MCF 10A (cell line): ENCODE results near the gene GPN2. TPM values are rescaled to one million over a fixed set of nuclear protein-coding genes. Genes with fewer than 3 reads are reported as not detected.
A peak's percentile ranks its signal among the peaks of the same experiment; 100 is the strongest.

ENCODE experiments used
- BruUV-seq: library from RNA; stranded (reverse); fragments of 400-500 nt; replicated peaks from 2 replicates; lab custom pipeline; 2021; lab: Mats Ljungman, UMichigan
- CTCF ChIA-PET: fragments of 300-600 bp; sonication (Branson Sonifier 250); formaldehyde crosslinking; extraction: SDS; loops from one replicate; lab custom pipeline; 2021; ENCODE audit warnings: antibody characterized with exemption, inconsistent platforms; lab: Yijun Ruan, JAX
- POLR2A ChIA-PET: fragments of 300-600, 350-650 bp; sonication (Branson Sonifier 250); formaldehyde crosslinking; extraction: SDS; loops from one replicate; lab custom pipeline; 2020; ENCODE audit warnings: antibody characterized with exemption, inconsistent platforms; lab: Yijun Ruan, JAX
- DNase-seq: peaks from one replicate; pipeline ENCODE4 v3.0.0-alpha.2; 2018; ENCODE audit not compliant: unreplicated experiment
- H3K27ac Mint-ChIP-seq: one replicate; pipeline ENCODE4 v1.8.0; 2022; ENCODE audit warnings: mild to moderate bottlenecking, low read depth, mixed read lengths; ENCODE audit not compliant: unreplicated experiment
- H3K27me3 Mint-ChIP-seq: one replicate; pipeline ENCODE4 v1.8.0; 2022; ENCODE audit warnings: mixed read lengths; ENCODE audit not compliant: insufficient read depth, unreplicated experiment
- H3K36me3 Mint-ChIP-seq: one replicate; pipeline ENCODE4 v1.8.0; 2022; ENCODE audit warnings: mild to moderate bottlenecking, moderate library complexity, mixed read lengths; ENCODE audit not compliant: insufficient read depth, unreplicated experiment
- H3K4me1 Mint-ChIP-seq: one replicate; pipeline ENCODE4 v1.8.0; 2022; ENCODE audit warnings: mixed read lengths; ENCODE audit not compliant: insufficient read depth, unreplicated experiment
- H3K4me3 Mint-ChIP-seq: one replicate; pipeline ENCODE4 v1.8.0; 2022; ENCODE audit warnings: mild to moderate bottlenecking, moderate library complexity, mixed read lengths; ENCODE audit not compliant: unreplicated experiment
- H3K9me3 Mint-ChIP-seq: one replicate; pipeline ENCODE4 v1.8.0; 2022; ENCODE audit warnings: mixed read lengths; ENCODE audit not compliant: unreplicated experiment
- CTCF ChIP-seq: fragments of 200-600 bp; IDR thresholded peaks from one replicate; pipeline ENCODE4 v1.8.0; 2022; ENCODE audit warnings: antibody characterized with exemption, mild to moderate bottlenecking; ENCODE audit not compliant: unreplicated experiment
- intact Hi-C: fragments of 100-400 bp; cut with micrococcal nuclease; formaldehyde crosslinking; loops from 2 replicates; pipeline ENCODE4 v1.14.1; 2022
- total RNA-seq: library from RNA; stranded (reverse); gene quantifications from 2 replicates; pipeline ENCODE4 v1.2.3, GENCODE V29; 2022

Gene GPN2
- total RNA-seq, 1 experiment from 2014 or later = 39.7 TPM

- H3K27me3 Mint-ChIP-seq = no peaks in the 10 kb centered on the region
- DNase-seq = no peak
- H3K27ac Mint-ChIP-seq = no peak overlapping the region
- H3K4me3 Mint-ChIP-seq = no peak overlapping the region
- no peak for TF ChIP-seq CTCF
- H3K9me3 Mint-ChIP-seq = no peaks in the 10 kb centered on the region
- intact Hi-C loops = no loop called here
- peaks cover 55% of the 10 kb centered on the region for H3K36me3 Mint-ChIP-seq
- CTCF ChIA-PET = interaction anchor here (0.7 to 1.3 kb wide), 2 partner anchors 37 to 50 kb away, joined by 3 read pairs; no protein-coding TSS in a partner anchor
- POLR2A ChIA-PET = interaction anchor here (1.2 to 1.8 kb wide), 2 partner anchors 9 to 15 kb away, joined by 3 to 5 read pairs; partner anchors contain the start of gene NUDC
- H3K4me1 Mint-ChIP-seq = no peaks in the 10 kb centered on the region
- no TSS peak for BruUV-seq
Observed at GRCh38 chr1:26936823-26937222, 46.7 kb upstream of the GPN2 start.

- no TSS peak for BruUV-seq
- no peak overlapping the region for H3K27ac Mint-ChIP-seq
- H3K4me3 Mint-ChIP-seq = no peak overlapping the region
- DNase-seq = no peak
- ChIA-PET CTCF (interaction anchor here (0.5 kb wide), 1 partner anchor 1412 kb away, joined by 3 read pairs; no protein-coding TSS in a partner anchor), POLR2A (no interaction called here)
- no peaks in the 10 kb centered on the region for H3K27me3 Mint-ChIP-seq
- no peaks in the 10 kb centered on the region for H3K9me3 Mint-ChIP-seq
- H3K4me1 Mint-ChIP-seq = no peaks in the 10 kb centered on the region
- no peak for TF ChIP-seq CTCF
- H3K36me3 Mint-ChIP-seq = peaks cover 53% of the 10 kb centered on the region
- intact Hi-C loops = no loop called here
Observed at GRCh38 chr1:26932531-26932930, 42.4 kb upstream of the GPN2 start.

GRCh38 chr1:26923711-26924110 is 33.6 kb upstream of the GPN2 start:
- TF ChIP-seq CTCF = no peak
- DNase-seq = no peak
- no TSS peak for BruUV-seq
- H3K9me3 Mint-ChIP-seq = no peaks in the 10 kb centered on the region
- peak overlapping the region; percentile 23 for H3K27ac Mint-ChIP-seq
- POLR2A ChIA-PET = interaction anchor here (0.6 to 1.5 kb wide), 6 partner anchors 24 to 230 kb away, joined by 3 to 9 read pairs (median 4); partner anchors contain the start of genes GPATCH3 and KDF1
- H3K36me3 Mint-ChIP-seq = peaks cover 38% of the 10 kb centered on the region
- CTCF ChIA-PET = interaction anchor here (0.6 to 1.2 kb wide), 3 partner anchors 15 to 74 kb away, joined by 3 read pairs; no protein-coding TSS in a partner anchor
- peak overlapping the region; percentile 98 for H3K4me3 Mint-ChIP-seq
- peaks cover 17% of the 10 kb centered on the region for H3K4me1 Mint-ChIP-seq
- intact Hi-C loops = no loop called here
- no peaks in the 10 kb centered on the region for H3K27me3 Mint-ChIP-seq

- TF ChIP-seq CTCF = no peak
- ChIA-PET POLR2A (interaction anchor here (0.7 to 2.6 kb wide), 4 partner anchors 23 to 39 kb away, joined by 3 to 16 read pairs (median 10); partner anchors contain the start of genes GPATCH3, GPN2 and KDF1), CTCF (interaction anchor here (0.6 to 1.2 kb wide), 2 partner anchors 15 to 75 kb away, joined by 3 read pairs; no protein-coding TSS in a partner anchor)
- H3K4me3 Mint-ChIP-seq = peak overlapping the region; percentile 98
- peaks cover 17% of the 10 kb centered on the region for H3K4me1 Mint-ChIP-seq
- peak overlapping the region; percentile 97 for H3K27ac Mint-ChIP-seq
- no peaks in the 10 kb centered on the region for H3K9me3 Mint-ChIP-seq
- H3K27me3 Mint-ChIP-seq = no peaks in the 10 kb centered on the region
- no TSS peak for BruUV-seq
- intact Hi-C loops = no loop called here
- peaks cover 30% of the 10 kb centered on the region for H3K36me3 Mint-ChIP-seq
- DNase-seq = no peak
Observed at GRCh38 chr1:26922901-26923300, 32.8 kb upstream of the GPN2 start.
